NCI-H1417 treated with DMSO at 0.1 percent for 48 hours (cell line): ENCODE data around the gene LAMA3.

ENCODE experiments used
- DNase-seq: peaks from one replicate; lab custom pipeline; 2025; lab: John Stamatoyannopoulos, UW

The LAMA3 gene, protein sequence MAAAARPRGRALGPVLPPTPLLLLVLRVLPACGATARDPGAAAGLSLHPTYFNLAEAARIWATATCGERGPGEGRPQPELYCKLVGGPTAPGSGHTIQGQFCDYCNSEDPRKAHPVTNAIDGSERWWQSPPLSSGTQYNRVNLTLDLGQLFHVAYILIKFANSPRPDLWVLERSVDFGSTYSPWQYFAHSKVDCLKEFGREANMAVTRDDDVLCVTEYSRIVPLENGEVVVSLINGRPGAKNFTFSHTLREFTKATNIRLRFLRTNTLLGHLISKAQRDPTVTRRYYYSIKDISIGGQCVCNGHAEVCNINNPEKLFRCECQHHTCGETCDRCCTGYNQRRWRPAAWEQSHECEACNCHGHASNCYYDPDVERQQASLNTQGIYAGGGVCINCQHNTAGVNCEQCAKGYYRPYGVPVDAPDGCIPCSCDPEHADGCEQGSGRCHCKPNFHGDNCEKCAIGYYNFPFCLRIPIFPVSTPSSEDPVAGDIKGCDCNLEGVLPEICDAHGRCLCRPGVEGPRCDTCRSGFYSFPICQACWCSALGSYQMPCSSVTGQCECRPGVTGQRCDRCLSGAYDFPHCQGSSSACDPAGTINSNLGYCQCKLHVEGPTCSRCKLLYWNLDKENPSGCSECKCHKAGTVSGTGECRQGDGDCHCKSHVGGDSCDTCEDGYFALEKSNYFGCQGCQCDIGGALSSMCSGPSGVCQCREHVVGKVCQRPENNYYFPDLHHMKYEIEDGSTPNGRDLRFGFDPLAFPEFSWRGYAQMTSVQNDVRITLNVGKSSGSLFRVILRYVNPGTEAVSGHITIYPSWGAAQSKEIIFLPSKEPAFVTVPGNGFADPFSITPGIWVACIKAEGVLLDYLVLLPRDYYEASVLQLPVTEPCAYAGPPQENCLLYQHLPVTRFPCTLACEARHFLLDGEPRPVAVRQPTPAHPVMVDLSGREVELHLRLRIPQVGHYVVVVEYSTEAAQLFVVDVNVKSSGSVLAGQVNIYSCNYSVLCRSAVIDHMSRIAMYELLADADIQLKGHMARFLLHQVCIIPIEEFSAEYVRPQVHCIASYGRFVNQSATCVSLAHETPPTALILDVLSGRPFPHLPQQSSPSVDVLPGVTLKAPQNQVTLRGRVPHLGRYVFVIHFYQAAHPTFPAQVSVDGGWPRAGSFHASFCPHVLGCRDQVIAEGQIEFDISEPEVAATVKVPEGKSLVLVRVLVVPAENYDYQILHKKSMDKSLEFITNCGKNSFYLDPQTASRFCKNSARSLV (N-terminal part only)

DNA sequence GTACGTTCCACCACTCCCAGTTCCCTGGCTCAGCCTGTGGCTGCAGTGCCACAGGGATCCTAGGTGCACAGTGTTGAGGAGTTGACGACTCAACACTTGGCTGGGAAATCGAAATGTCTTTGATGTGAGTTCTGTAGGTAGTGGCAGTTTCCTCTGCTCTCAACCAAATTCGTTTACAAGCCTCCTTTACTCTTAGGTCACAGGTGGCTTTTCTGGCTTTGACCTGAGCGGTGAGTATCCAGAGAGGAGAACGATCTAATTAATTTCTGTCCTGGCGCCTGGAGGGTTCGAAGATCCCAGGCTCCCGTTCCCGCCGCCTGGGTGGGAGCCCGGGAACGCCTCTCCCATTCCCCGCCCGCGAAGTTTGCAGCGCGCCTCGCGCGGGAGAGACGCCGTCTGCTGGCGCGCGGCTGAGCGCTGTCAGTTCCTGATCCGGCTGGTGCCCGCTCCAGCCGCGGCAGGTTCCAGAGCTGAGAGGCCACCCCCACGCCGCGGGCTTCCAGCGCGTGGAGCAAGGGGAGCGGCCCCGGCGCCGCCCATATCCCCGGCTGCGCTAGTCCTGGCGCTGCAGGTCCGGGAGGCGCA lies at the start of gene LAMA3:
Gene LAMA3, plus strand, starts transcription at position 423 of the 585 bp plus-strand sequence. CDS start 231 bp downstream, outside the sequence.
- no peak for DNase-seq

DNA sequence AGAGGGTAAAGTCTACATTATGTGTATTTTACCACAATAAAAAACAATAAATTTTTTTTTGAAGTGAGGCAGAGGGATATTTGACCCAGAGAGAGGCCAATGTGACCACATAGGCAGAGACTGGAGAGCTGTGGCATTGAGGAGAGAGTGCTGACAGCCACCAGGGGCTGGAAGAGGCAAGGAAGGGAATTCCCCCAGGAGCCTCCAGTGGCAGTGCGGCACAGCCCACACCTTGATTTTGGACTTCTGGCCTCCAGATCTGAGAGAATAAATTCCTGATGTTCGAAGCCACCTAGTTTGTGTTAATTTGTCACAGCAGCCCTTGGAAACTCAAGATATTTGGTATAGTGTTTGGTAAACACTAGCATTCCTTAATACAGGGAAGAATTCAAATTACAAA lies 49.2 kb upstream of the LAMA3 start:
- no peak for DNase-seq

DNA sequence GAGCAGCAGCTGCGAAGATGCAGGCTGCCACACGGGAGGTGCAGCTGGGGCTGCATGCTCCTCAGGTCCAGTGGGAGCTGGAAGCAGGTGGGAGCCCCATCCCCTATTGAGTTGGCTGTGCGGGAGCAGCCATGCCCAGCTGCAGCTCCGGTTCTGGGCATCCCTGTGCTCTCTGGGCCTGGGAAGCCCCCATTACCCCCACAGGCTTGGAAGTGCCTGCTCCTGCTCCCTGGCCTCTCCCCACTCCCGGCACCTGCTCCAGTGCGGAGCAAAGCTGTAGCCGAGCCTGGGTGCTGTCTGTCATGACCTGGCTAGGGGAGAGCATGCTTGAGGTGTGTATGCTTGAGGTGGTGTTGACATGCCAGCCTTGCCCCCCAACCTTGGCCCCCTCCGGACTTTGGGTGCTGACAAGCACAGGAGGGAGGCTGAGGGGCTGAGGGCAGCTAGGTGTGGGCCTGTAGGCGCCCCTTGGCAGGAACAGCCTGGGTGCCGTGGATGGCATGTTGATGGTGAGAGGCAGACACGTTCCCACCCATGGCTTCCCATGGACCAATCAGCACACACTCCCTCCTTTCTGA lies 48.0 kb upstream of the LAMA3 start:
- DNase-seq: no peak

DNA sequence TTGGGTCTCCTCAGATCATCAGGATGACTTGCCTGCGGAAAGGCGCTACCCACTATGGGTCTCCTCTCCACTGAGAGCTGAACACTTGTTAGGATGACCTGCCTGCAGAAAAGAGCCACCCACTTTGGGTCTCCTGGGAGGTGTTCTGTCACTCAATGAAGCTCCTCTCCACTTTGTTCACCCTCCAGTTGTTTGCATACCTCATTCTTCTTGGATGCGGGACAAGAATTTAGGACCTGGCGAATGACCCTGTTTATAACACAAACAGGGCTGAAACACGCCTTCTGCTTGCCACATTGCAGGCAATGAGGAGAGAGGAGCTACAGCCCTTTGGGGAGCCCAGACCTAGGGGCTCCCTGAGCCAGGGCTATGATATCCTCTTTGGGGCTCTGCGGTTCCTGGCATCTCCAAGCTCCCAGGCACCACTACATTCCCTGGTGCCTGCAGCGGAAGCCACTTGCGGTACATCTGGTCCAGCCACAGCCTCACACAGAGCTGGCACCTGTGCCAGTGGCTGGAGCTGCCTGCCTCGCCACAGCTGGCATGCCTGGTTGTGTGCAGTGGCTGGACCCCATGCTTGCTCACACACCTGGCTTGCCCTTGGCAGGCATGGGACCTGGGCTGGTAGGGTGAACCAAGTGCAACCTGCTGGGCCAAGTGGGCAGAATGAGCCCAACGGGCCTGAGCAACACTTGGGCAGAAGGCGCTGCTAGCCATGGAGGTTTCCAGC lies 47.2 kb upstream of the LAMA3 start:
- no peak for DNase-seq

DNA sequence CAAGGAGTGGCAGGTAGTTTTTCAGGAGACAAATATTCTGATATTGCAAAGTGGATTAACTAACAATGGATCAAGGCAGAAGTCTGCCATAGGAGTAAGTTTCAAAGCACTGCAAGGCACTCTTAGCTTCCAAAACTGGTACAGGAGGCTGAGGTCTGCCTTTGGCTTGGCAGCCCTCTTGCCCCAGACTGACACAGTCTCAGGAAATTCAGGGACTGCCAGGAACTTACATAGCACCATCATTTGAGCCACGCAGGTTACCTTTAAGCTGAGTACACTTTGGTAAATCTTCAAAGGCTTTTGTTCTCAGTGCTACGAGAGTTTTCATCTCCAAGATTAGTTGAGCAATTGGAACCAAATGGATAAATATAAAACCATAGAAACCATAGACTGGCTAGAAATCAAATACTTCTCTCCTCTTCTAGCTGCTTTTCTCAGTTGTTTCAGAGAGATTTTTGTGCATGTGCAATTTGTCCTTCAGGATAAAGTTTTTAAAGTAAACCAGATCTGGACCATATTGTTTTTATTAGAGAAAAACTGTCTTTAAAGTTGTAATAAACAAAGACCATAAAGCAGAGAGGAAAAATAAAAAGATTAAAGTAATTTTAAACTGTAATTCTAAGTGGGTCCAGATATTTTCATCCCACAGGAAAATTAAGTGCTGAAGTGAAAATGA lies 45.3 kb upstream of the LAMA3 start:
- no peak for DNase-seq

DNA sequence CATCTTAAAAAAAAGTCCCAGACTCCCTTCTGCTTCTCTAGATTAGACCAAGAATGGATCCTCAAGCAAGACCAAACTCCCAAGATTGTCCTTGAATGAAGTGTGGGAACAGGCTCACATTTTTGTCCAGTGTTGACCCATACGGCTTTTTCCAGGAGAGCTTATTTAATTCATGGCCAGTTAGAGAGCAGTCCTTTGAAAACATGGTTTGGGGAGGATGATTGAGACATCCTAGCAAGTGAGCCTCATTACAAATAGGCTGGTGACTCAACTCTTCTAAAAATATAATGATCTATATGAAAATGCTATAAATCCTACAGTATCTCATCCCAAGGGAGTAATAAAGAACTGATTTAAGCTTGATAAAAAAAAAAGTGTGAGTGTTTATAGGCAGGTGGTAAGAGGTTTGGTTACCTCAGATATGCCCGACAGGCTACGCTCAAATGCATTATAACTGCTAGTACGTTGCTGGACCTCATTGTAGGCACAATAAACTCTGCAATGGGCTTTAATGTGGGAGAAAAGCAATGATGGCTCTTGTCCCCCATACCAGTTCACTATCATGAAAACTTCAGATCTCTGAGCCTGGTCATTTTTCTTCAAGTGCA lies 43.6 kb upstream of the LAMA3 start:
- DNase-seq: no peak

DNA sequence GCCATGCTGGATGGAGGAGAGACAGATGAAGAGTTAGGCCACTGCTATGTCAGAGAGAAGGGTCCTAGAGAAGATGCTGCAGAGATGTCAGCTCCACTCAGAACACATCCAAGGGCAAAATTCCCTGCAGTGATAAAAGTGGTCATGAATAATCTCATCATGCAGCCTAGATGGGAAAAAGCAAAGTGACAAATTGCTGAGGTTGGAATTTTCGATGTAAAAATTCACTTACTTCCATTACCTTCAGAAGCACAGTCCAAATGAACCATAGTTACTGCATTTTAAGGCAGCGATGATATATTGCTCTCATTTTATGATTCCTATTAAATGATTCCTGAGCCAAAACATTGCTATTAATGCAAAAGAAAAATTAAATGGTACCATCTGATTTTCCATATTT lies 43.0 kb upstream of the LAMA3 start:
- no peak for DNase-seq

DNA sequence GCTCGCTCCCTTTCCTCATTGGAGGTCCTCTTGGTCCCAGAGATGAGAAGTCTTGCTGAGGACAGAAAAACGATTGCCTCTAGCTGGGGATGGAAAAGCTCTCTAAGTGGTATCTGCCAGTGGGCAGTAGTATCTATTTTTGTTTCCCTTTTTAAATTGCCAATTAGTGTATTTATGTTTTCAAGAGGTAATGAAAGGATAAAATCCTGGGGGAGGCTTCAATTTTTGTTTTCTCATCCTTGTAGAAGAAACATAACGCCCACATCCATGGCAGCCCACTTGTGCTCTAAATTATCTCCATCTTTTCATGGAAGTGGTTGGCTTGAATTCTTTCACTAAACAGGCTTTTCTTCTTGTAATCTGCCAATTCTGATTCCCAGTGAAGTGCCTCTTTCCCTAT lies 40.8 kb upstream of the LAMA3 start:
- DNase-seq: no peak

DNA sequence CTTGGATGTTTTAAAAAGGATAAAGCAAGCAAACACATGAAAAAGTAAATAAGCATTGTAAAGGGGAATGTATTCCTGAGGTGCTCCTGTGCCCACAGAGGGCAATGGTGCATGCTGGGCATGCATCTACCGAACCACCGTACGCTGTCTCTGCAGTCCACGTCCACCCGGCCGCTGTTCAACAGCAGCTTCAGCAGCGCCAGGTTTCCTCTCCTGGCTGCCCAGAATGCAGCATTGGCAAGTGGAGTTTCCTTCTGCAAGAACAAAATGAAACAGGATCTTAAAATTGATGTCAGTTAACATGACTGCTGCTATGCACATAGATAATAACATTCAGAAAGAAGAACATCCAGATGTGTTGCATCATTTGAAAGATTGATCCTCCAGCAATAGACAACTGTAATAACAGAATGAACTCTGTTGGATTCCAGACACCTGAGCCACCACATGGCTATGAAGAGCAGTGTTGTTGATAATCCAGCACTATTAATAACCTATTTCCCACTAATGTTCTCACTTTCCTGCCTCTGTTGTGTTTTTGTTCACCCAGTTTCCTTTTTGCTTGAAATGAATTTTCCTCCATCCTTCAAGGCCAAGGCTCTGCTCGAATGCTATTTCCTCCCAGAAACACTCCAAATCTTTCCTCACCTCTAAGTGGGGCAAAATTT lies 40.2 kb upstream of the LAMA3 start:
- no peak for DNase-seq

DNA sequence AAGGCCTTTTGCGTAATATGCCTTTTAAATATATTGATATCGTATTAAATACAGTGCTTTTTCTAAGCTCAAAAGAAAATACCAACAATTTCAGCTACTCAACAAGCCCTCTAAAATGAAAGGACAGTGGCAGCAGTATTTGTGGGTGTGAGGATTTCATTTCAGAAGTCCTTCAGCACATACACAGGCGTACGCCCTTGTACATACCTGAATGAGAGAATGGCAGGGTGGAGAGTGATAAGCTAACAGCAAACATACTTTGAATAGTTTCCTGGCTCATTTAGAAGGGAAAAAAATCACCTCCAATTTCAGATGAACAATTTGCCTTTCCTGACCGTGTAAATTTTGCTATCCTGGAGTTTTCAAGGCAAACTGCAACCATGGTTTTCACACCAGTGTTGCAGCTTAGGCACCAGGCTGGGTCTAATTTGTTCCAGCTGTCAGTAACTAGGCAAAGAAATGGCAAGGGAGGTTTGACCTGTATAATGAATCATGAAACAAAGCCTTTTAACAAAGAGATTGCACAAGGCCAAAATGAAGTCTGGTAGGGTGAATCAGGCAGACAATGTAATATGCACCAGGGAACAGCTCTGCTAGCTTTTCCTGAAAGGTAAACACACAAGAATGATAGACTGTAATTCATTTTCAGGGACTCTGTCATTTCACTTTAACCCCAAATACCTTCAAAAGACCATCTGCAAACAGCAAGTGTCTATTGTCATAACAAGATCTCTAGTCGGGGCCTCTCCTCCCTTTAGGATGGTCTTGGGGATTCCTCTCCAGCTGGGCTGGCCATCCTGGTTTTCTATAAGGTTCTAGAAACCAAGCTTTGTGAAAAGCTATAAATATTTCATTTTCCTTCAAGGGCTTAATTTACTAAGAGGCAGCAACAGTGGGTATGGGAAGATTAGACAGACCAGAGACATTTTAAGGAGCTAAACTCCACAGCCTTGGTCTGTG lies 38.0 kb upstream of the LAMA3 start:
- DNase-seq: no peak

DNA sequence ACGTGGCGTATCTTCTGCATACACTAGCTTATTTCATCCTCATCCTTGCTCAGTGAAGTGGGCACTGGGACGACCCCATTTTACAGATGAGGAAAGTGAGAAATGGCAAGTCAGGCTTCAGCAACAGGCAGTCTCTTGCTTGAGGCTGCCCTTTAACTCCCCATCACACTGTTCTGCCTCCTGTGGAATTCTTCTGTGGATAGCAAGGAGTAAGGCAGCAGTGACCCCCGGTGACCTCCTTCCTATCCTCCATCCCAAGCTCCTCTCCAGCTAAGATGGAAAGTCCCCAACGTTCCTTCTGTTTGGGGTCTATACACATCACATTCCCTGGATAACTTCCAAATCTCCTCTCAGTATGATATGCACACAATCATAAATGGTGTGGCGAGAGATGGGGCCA lies 37.0 kb upstream of the LAMA3 start:
- no peak for DNase-seq

DNA sequence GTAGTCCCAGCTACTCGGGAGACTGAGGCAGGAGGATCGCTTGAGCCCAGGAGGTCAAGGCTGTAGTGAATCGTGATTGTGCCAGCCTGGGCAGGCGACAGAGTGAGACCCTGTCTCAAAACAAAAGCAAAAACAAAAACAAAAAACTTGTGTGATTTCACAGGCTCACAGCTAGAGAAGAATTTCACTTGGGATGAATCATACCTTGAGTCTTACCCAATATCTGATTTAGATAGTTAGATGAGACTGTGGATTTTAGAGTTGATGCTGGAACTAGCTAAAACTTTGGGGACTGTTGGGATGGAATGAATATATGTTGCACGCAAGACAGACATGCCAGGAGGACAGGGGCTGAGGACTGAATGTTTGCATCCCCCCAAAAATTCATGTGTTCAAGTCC lies 31.0 kb upstream of the LAMA3 start:
- no peak for DNase-seq

DNA sequence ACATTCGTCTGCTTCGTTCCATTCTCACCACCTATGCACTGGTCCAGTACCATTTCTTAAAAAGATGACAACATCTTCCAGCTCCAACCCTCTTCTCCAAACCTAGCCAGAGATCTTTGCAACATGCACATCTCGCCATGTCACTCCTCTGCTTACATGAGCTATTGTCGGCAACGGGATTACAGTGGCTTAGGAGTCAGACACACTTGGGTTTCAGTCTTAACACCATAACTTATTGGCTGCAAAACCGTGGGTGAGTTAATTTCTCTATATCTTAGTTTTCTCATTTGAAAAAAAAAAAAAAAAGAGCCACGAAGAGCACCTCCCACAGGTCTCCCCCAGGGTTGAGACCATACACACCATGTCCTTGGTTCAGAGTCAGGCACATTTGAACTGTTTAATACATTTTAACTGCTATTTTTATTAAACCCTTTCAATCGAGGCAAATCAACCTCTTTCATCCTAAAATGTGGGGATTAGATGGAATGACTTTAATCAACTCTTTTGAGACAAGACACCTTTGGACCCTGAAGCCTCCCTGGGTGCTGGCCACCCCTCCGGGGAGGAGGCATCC lies 27.4 kb upstream of the LAMA3 start:
- DNase-seq: no peak

DNA sequence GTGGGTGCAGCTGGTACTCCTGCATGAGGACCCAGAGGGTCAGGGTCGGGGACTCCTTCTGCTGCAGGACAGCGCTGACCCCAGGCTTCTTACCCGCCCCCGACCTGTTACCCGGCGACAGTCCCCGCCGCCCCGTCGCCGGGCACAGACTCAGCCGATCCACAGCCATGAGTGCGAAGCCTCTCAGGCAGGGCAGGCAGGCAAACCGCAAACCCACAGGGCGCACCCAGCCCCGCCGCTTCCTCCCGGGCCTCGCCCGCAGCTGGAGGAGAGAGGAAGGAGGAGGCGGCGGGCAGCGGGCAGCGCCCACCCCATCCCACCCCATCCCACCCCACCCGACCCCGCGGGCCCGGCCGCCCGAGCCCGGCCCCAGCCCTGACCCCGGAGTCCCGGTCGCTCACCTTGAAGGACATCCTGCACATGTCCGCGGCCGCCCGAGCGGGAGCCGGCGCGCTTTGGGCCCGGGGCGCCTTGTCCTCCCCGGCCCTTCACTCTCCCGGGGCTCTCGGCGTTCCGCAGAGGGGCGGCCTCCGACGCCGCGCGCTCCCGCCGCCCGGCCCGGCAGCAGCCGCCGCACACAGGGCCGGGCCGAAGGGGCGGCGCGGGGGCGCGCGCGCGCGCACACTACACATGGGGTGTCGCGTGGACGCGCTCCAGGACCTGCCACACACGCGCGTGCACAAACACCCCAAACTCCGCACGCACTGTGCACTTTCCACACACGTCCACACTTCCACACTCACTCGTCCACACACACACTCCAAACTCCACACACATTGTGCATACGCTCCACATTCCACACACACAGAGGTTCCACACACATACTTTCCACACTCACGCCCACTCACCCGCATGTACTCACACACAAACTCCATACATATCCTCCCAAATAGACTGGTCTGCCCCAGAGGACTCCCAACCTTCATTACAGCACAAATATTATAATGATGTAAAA lies 26.7 kb upstream of the LAMA3 start, which contains the start of gene ANKRD29:
Gene ANKRD29, minus strand, starts transcription at position 603 of the 955 bp plus-strand sequence. Its CDS starts 181 bp downstream, at position 422.
- DNase-seq: no peak

DNA sequence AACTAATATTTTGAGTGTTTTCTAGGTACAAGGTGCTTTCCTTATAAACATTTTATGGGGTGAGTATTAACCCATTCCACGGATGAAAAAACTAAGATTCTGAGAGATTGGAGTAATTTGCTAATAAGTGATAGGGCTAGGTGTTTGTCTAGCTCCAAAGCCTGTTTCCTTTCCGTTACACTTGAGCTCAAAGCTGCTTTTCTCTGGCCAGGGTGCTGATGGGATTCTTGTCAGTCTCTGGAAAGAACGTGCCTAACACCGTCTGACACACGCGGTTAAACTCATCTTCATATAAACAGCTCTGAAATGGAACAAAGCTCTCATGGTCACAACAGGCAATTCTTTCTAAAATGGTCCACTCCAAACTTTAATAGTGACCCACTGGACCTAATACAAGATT lies 24.6 kb upstream of the LAMA3 start:
- DNase-seq: no peak

DNA sequence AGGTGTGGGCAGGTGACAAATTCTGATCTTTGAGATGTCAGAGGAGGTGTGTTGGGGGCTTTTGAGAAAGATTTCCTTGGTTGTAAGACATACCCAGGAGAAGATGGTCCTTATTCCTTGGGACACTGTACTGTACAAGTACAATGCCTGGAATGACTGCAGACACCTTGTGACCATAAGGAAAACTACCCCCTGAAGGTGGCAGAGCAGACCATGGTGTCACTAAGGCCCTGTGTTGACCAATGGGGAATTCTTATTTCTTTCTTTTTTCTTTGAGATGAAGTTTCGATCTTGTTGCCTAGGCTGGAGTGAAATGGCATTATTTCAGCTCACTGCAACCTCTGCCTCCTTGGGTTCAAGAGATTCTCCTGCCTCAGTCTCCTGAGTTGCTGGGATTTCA lies 22.1 kb upstream of the LAMA3 start:
- no peak for DNase-seq

DNA sequence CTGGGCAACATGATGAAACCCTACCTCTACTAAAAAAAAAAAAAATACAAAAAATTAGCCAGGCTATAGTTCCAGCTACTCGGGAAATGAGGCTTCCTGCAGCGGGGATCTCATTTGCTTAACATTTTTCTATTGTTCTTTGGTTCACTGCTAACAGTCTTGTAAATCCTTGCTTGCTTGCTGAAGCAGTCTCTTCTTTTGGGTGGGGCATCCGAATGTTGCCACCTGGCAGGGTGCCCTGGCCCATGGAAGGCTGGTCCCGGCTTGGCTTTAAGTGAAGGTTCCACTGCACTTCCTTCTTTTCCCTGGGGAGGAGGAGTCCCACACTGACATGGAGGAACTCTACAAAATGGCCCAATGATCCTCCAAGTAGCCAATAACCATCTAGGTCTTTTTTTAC lies 20.5 kb upstream of the LAMA3 start:
- no peak for DNase-seq
